ENCODE data around the gene KRTAP23-1. TPM values are rescaled to one million over a fixed set of nuclear protein-coding genes. Genes with fewer than 3 reads are reported as not detected.

KRTAP23-1 gene
- not detected in 2 replicates for total RNA-seq

GRCh38 chr21:30348506-30348905, at the start of gene KRTAP23-1:
Gene KRTAP23-1 (minus strand): TSS chr21:30348606. CDS start chr21:30348606, 0 bp downstream.

GRCh38 chr21:30395731-30396130, 47.3 kb upstream of the KRTAP23-1 start, which contains the start of gene KRTAP13-1:
Gene KRTAP13-1 (plus strand): TSS chr21:30396031. CDS start chr21:30396087, 56 bp downstream.

GRCh38 chr21:30372139-30372770, 23.8 kb upstream of the KRTAP23-1 start, which contains the start of gene KRTAP13-2:
Gene KRTAP13-2 (minus strand): TSS chr21:30372271. CDS start chr21:30372213, 58 bp downstream.

GRCh38 chr21:30337276-30337744, 11.1 kb downstream of the KRTAP23-1 start, which contains the start of gene KRTAP27-1:
Gene KRTAP27-1 (minus strand): TSS chr21:30337694. CDS start chr21:30337668, 26 bp downstream.

GRCh38 chr21:30320215-30320614, 28.2 kb downstream of the KRTAP23-1 start, which contains the start of gene KRTAP26-1:
Gene KRTAP26-1 (minus strand): TSS chr21:30320315. CDS start chr21:30320035, 280 bp downstream.

Small RNA genes within 50 kb of the gene (small RNA-seq; reads per million reads assigned to genes)
- gene KRTAP23-1: not detected
- gene MIR4327: not detected

Other genes starting within 250 kb of the KRTAP23-1 start
- gene CLDN17, start 181.8 kb downstream of the KRTAP23-1 start, total RNA-seq: not detected in 2 replicates
- gene CLDN8, start 132.5 kb downstream of the KRTAP23-1 start, total RNA-seq: not detected in 2 replicates
- not detected in 2 replicates for gene KRTAP24-1, start 65.7 kb downstream of the KRTAP23-1 start, total RNA-seq
- gene KRTAP25-1, start 59.1 kb downstream of the KRTAP23-1 start, total RNA-seq: not detected in 2 replicates
- gene KRTAP26-1, start 28.3 kb downstream of the KRTAP23-1 start, total RNA-seq: not detected in 2 replicates
- gene KRTAP27-1, start 10.9 kb downstream of the KRTAP23-1 start, total RNA-seq: not detected in 2 replicates
- gene KRTAP13-2, start 23.7 kb upstream of the KRTAP23-1 start, total RNA-seq: not detected in 2 replicates
- not detected in 2 replicates for gene KRTAP13-1, start 47.4 kb upstream of the KRTAP23-1 start, total RNA-seq
- not detected in 2 replicates for gene KRTAP13-3, start 77.3 kb upstream of the KRTAP23-1 start, total RNA-seq
- not detected in 2 replicates for gene KRTAP13-4, start 81.6 kb upstream of the KRTAP23-1 start, total RNA-seq
- not detected in 2 replicates for gene KRTAP15-1, start 91.7 kb upstream of the KRTAP23-1 start, total RNA-seq
- gene KRTAP19-1, start 131.8 kb upstream of the KRTAP23-1 start, total RNA-seq: not detected in 2 replicates
- gene KRTAP19-2, start 138.8 kb upstream of the KRTAP23-1 start, total RNA-seq: not detected in 2 replicates
- not detected in 2 replicates for gene KRTAP19-3, start 143.4 kb upstream of the KRTAP23-1 start, total RNA-seq
- not detected in 2 replicates for gene KRTAP19-4, start 148.6 kb upstream of the KRTAP23-1 start, total RNA-seq
- not detected in 2 replicates for gene KRTAP19-5, start 153.5 kb upstream of the KRTAP23-1 start, total RNA-seq
- gene KRTAP19-6, start 193.3 kb upstream of the KRTAP23-1 start, total RNA-seq: not detected in 2 replicates
- gene KRTAP19-7, start 212.7 kb upstream of the KRTAP23-1 start, total RNA-seq: not detected in 2 replicates
- not detected in 2 replicates for gene KRTAP22-2, start 241.8 kb upstream of the KRTAP23-1 start, total RNA-seq
- gene KRTAP6-3, start 243.8 kb upstream of the KRTAP23-1 start, total RNA-seq: not detected in 2 replicates